ENCODE measurements around the gene BOK. TPM values are rescaled to one million over a fixed set of nuclear protein-coding genes. Genes with fewer than 3 reads are reported as not detected.

The BOK gene
- total and polyA plus RNA-seq, 2 of the 13 experiments (the other 11 are each of a cell fraction or from before 2014, with no cell fraction given): 35.5 to 39.2 TPM

DNA sequence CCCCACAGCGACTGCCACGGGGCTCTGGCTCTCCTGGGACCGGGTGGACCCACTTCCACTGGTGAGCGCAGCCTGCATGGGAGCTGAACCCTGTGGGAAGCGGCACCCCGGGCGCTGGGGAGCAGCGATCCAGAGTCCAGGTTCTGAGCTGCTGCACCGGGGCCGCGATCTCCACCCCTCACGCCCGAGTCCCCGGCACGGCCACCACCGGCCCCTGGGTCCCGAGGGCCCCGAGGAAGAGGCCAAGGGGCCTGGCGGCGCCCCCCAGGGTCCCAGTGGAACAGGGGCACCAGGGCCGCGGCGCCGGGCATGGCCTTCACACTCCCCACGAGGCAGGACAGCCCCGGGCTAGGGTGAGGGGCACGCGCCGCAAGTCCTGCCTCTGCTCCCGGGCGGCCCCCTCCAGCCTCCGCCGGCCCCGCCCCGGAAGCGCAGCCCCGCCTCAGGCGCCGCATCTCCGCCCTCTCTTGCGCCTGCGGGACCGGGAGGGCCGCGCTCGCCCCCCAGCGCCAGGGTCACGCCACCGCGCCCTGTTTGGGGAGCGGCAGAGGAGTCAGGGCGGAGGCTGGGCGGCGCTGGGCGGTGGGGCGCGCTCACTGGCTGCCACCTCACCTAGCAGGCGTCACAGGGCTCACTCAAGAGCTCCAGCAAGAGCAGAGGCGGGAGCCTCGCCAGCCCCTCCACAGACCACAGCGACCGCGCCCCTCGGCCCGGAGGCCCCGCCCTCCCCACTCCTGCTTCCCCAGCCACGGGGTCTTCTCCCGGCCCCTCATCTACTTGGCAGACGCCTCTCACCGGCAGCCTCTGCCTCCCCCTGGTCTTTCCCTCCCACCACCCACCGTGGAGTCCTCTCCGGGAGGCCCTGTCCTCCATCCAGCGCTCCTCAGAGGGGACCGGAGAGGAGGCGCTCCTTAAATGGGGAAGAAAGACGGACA lies 51.6 kb downstream of the BOK start (continued):
- no peak for TF ChIP-seq ZNF777 (CRISPR knock-in tag; IDR thresholded peaks at IDR 0.05)
- no peak for TF ChIP-seq NCOA1 (CRISPR knock-in tag; IDR thresholded peaks at IDR 0.05)
- peak; percentile 46; the same call in 1 of the 2 replicates for TF ChIP-seq ZNF773 (CRISPR knock-in tag; IDR thresholded peaks at IDR 0.05; ENCODE audit: borderline replicate concordance)
- TF ChIP-seq ZNF782 (CRISPR knock-in tag; IDR thresholded peaks at IDR 0.05; ENCODE audit: borderline replicate concordance): no peak
- TF ChIP-seq MAZ (IDR thresholded peaks at IDR 0.05; ENCODE audit: borderline replicate concordance, low read depth, low read length): peak; percentile 94
- TF ChIP-seq MAZ (CRISPR knock-in tag; IDR thresholded peaks at IDR 0.05; ENCODE audit: low read depth): peak; percentile 100
- TF ChIP-seq, protein P1, sequence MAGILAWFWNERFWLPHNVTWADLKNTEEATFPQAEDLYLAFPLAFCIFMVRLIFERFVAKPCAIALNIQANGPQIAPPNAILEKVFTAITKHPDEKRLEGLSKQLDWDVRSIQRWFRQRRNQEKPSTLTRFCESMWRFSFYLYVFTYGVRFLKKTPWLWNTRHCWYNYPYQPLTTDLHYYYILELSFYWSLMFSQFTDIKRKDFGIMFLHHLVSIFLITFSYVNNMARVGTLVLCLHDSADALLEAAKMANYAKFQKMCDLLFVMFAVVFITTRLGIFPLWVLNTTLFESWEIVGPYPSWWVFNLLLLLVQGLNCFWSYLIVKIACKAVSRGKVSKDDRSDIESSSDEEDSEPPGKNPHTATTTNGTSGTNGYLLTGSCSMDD (CRISPR knock-in tag; IDR thresholded peaks at IDR 0.05): no peak
- no peak for TF ChIP-seq SYNCRIP (IDR thresholded peaks at IDR 0.05; ENCODE audit: insufficient read depth, low read depth, low read length)
- TF ChIP-seq, protein P2, sequence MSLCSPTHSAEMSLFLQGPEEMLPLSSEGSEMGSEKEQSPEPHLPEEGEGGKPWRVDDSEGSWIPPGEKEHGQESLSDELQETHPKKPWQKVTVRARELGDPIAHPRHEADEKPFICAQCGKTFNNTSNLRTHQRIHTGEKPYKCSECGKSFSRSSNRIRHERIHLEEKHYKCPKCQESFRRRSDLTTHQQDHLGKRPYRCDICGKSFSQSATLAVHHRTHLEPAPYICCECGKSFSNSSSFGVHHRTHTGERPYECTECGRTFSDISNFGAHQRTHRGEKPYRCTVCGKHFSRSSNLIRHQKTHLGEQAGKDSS (CRISPR knock-in tag; IDR thresholded peaks at IDR 0.05; ENCODE audit: borderline replicate concordance, low read depth): peak; percentile 26; the same call in 1 of the 2 replicates
- TF ChIP-seq, protein P3, sequence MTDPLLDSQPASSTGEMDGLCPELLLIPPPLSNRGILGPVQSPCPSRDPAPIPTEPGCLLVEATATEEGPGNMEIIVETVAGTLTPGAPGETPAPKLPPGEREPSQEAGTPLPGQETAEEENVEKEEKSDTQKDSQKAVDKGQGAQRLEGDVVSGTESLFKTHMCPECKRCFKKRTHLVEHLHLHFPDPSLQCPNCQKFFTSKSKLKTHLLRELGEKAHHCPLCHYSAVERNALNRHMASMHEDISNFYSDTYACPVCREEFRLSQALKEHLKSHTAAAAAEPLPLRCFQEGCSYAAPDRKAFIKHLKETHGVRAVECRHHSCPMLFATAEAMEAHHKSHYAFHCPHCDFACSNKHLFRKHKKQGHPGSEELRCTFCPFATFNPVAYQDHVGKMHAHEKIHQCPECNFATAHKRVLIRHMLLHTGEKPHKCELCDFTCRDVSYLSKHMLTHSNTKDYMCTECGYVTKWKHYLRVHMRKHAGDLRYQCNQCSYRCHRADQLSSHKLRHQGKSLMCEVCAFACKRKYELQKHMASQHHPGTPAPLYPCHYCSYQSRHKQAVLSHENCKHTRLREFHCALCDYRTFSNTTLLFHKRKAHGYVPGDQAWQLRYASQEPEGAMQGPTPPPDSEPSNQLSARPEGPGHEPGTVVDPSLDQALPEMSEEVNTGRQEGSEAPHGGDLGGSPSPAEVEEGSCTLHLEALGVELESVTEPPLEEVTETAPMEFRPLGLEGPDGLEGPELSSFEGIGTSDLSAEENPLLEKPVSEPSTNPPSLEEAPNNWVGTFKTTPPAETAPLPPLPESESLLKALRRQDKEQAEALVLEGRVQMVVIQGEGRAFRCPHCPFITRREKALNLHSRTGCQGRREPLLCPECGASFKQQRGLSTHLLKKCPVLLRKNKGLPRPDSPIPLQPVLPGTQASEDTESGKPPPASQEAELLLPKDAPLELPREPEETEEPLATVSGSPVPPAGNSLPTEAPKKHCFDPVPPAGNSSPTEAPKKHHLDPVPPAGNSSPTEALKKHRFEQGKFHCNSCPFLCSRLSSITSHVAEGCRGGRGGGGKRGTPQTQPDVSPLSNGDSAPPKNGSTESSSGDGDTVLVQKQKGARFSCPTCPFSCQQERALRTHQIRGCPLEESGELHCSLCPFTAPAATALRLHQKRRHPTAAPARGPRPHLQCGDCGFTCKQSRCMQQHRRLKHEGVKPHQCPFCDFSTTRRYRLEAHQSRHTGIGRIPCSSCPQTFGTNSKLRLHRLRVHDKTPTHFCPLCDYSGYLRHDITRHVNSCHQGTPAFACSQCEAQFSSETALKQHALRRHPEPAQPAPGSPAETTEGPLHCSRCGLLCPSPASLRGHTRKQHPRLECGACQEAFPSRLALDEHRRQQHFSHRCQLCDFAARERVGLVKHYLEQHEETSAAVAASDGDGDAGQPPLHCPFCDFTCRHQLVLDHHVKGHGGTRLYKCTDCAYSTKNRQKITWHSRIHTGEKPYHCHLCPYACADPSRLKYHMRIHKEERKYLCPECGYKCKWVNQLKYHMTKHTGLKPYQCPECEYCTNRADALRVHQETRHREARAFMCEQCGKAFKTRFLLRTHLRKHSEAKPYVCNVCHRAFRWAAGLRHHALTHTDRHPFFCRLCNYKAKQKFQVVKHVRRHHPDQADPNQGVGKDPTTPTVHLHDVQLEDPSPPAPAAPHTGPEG (CRISPR knock-in tag; IDR thresholded peaks at IDR 0.05): peak; percentile 64; the same call in 1 of the 2 replicates
- TF ChIP-seq ZNF562 (CRISPR knock-in tag; IDR thresholded peaks at IDR 0.05; ENCODE audit: borderline replicate concordance): no peak
- TF ChIP-seq DPF2 (CRISPR knock-in tag; IDR thresholded peaks at IDR 0.05; ENCODE audit: borderline replicate concordance, low read depth): no peak
- no peak for TF ChIP-seq NONO (IDR thresholded peaks at IDR 0.05)
- TF ChIP-seq NONO (CRISPR knock-in tag; conservative IDR thresholded peaks at IDR 0.05): peak; percentile 92
- TF ChIP-seq HDAC1 (CRISPR knock-in tag; IDR thresholded peaks at IDR 0.05): peak; percentile 87
- TF ChIP-seq ATF1 (CRISPR knock-in tag; IDR thresholded peaks at IDR 0.05): no peak
- peak; percentile 97 for TF ChIP-seq KAT7 (CRISPR knock-in tag; IDR thresholded peaks at IDR 0.05; ENCODE audit: borderline replicate concordance)
- TF ChIP-seq KLF11 (CRISPR knock-in tag; IDR thresholded peaks at IDR 0.05): no peak; the same call in 1 of the 2 replicates
- TF ChIP-seq JUND (CRISPR knock-in tag; IDR thresholded peaks at IDR 0.05): no peak; the same call in 1 of the 2 replicates
- TF ChIP-seq POLR2A (IDR thresholded peaks at IDR 0.05; ENCODE audit: insufficient read depth in 1 of 2, low read depth in 2 of 2, low read length in 2 of 2): peak; percentile 77 to 95
- TF ChIP-seq ZNF431 (CRISPR knock-in tag; IDR thresholded peaks at IDR 0.05; ENCODE audit: borderline replicate concordance, low read depth): no peak; the same call in 1 of the 2 replicates
